Adipose tissue (tissue), 3 donors: Measurements from ENCODE around the gene GNAL. TPM values are rescaled to one million over a fixed set of nuclear protein-coding genes. Genes with fewer than 3 reads are reported as not detected.

ENCODE experiments used
- H3K27ac ChIP-seq: one replicate; pipeline ENCODE4 v1.5.1; 2013; ENCODE audit warnings: low read depth, low read length
- whole genome bisulfite sequencing, 3 donors: extraction: QIAGEN DNeasy Blood & Tissue Kit; methylation state at CpG; one replicate each; pipeline ENCODE4 v1.1.7; 2013; 5-methylcytosine and 5-hydroxymethylcytosine counted together
- polyA plus RNA-seq, 3 donors: library from polyadenylated mRNA; stranded (reverse); fragments of 200-250 nt; gene quantifications; one replicate each; pipeline ENCODE4 v1.2.3, GENCODE V29; 2013
- donor health status: healthy with polysubstance abuse.
- donor health status: Bipolar disorder and iron deficiency.
- donor health status: healthy.

The GNAL gene
- polyA plus RNA-seq, 3 donors: 1.2 to 2.7 (median 2.4) TPM

- 47 to 67% (median 65%) methylated on average over 7 of the region's 7 CpGs for WGBS, 3 donors
- no peak overlapping the region for H3K27ac ChIP-seq
Observed at GRCh38 chr18:11789716-11790510, 100.8 kb downstream of the GNAL start.

DNA sequence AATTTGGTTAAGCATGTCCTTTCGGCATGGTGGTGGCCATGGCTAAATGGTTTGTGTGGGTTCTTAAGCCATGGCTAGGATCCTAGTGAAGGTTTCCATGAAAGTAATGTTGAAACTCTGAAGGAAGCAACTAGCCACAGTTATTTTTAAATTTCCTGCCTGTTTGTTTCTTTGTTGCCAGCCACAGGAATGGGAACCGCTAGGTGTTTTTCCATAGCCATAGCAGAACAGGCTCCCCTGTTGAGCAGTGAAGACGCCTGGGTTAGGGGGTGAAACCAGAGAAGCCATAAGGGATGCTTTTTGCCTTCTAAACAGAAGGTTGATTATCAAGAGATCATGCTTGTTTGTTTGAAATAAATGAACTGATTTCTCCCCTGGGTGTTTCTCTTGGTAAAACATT, 102.1 kb downstream of the GNAL start:
- H3K27ac ChIP-seq: no peak overlapping the region
- 63 to 72% (median 69%) methylated on average over 3 of the region's 3 CpGs for WGBS, 3 donors

DNA sequence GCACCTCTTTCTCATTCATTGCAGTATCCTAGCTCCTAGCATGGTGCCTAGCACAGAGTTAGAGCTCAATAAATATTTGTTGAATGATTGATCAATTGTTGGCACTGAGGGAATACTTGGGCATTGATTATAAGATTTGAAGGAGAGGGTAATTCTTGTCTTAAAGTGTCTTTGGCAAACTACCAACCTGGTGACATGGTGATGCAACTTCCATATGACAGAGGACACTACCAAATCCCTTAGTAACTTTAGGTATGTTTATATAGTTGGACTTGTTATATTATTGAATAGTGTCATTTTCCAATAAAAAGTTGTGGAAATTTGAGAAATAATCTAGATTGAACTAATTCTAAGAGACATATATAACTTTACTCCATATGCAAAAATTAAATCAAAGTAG, 103.6 kb downstream of the GNAL start:
- H3K27ac ChIP-seq: no peak overlapping the region

DNA sequence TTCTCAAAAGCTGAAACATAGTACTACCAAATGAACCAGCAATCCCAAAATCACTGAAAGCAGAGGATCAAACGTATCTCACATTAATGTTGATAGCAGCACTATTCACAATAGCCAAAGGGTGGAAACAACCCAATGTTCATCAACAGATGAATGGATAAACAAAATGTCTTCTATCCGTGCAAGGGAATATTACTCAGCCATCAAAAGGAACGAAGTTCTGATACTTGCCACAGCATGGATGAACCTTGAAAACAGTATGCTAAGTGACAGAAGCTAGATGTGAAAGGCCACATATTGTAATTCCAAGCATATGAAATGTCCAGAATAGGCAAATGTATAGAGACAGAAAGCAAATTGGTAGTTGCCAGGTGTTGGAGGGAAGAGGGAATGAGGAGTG, 105.1 kb downstream of the GNAL start:
- WGBS, 3 donors: 89 to 97% (median 90%) methylated on average over 3 of the region's 3 CpGs
- no peak overlapping the region for H3K27ac ChIP-seq

- WGBS, 3 donors: 82 to 92% (median 92%) methylated on average over 6 of the region's 6 CpGs
- no peak overlapping the region for H3K27ac ChIP-seq
Observed at GRCh38 chr18:11795916-11796315, 106.9 kb downstream of the GNAL start.

- H3K27ac ChIP-seq: no peak overlapping the region
- WGBS, 3 donors: 33 to 61% (median 48%) methylated on average over 1 of the region's 1 CpG
Observed at GRCh38 chr18:11798271-11798670, 109.2 kb downstream of the GNAL start.

DNA sequence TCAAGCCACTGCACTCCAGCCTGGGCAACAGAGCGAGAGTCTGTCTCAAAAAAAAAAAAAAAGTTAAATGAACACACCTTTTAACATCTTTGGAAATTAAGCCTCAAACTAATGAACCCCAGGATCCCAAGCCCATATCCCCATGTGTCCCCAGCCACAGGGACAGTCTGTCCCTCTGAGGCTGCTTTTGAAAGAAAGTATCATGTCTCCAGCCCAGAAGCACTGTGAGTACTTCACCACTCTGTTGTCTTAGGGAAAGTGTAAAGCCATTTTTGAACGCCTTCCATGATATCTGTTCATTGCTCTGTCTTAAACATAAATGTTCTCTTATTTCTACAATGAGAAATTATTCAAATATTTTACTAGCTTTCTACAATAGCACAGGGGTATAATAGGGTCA, 110.0 kb downstream of the GNAL start:
- 75 to 93% (median 91%) methylated on average over 2 of the region's 2 CpGs for WGBS, 3 donors
- H3K27ac ChIP-seq: no peak overlapping the region

- H3K27ac ChIP-seq: no peak overlapping the region
- 82 to 83% (median 83%) methylated on average over 5 of the region's 5 CpGs for whole genome bisulfite sequencing, 3 donors
Observed at GRCh38 chr18:11800566-11801334, 111.7 kb downstream of the GNAL start.

- 76 to 88% (median 85%) methylated on average over 4 of the region's 4 CpGs for WGBS, 3 donors
- no peak overlapping the region for H3K27ac ChIP-seq
Observed at GRCh38 chr18:11801573-11801972, 112.5 kb downstream of the GNAL start.

DNA sequence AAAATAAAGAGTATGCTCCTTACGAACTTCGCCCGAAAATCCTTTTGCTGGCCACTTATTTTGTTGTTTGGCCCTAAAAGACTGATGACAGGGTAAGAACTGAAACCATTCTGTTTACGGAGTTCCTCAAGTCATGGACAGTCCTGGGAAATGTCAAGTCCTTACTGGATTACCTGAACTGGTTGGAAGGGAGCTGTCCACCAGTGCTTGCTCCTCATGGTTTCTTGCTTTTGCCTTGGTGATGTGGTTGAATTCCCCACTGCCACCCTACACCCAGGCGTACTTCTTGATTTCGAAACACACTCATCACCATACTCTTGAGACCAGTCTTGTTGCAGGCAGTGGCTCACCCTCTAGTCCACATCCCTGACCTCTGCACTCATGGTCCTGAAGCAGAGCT, 113.1 kb downstream of the GNAL start:
- 90 to 92% (median 92%) methylated on average over 6 of the region's 6 CpGs for WGBS, 3 donors

GRCh38 chr18:11802586-11802985, 113.5 kb downstream of the GNAL start:
- 88 to 93% (median 93%) methylated on average over 10 of the region's 10 CpGs for WGBS, 3 donors
- no peak overlapping the region for H3K27ac ChIP-seq

More for the DNA sequence above, 113.1 kb downstream of the GNAL start:
- H3K27ac ChIP-seq: no peak overlapping the region

DNA sequence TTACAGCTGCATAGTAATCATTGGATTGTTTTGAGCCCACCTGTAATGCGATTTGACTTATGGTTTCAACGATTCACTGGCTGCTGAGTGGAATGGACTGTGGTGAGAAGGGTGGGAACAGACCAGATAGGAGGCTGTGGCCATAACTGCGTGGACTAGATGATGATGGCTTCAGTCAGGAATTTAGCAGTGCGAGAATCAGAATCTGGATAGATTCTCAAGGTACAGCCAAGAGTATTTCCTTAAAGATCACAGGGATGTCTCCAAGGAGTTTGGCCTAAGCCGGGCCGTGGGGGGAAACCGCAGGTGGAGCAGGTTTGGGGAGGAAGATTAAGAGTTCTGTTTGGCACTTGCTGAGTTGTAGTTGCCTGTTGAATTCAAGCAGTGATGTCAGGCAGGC, 118.2 kb downstream of the GNAL start:
- 81 to 89% (median 89%) methylated on average over 7 of the region's 7 CpGs for WGBS, 3 donors
- H3K27ac ChIP-seq: no peak overlapping the region

GRCh38 chr18:11808001-11808855, 119.2 kb downstream of the GNAL start:
- no peak overlapping the region for H3K27ac ChIP-seq
- 64 to 73% (median 68%) methylated on average over 11 of the region's 11 CpGs for WGBS, 3 donors

GRCh38 chr18:11809895-11810294, 120.8 kb downstream of the GNAL start:
- H3K27ac ChIP-seq: no peak overlapping the region
- 92 to 93% (median 93%) methylated on average over 6 of the region's 6 CpGs for WGBS, 3 donors

- WGBS, 3 donors: 82 to 95% (median 89%) methylated on average over 3 of the region's 3 CpGs
- no peak overlapping the region for H3K27ac ChIP-seq
Observed at GRCh38 chr18:11810379-11810778, 121.3 kb downstream of the GNAL start.

DNA sequence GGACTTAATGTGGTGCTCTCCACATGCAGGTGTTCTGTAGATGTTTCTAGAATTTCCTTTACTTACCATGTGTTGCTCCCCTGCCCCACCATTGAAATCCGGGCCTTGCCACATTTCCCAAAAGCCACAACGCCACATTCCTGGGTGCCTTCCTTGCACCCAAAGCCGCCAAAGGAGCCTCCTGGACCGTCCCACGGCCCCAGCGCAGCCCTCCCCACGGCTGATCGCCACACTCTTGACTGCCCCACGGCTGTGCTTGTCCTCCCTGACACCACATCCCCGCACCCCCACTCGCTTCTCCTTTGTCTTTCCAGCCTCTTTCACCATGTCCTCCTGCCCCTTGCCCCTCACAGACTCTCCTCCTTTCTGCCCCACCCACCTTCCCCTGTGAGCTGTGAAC, 121.9 kb downstream of the GNAL start:
- 89 to 94% (median 92%) methylated on average over 11 of the region's 11 CpGs for WGBS, 3 donors
- no peak overlapping the region for H3K27ac ChIP-seq

GRCh38 chr18:11817229-11817628, 128.2 kb downstream of the GNAL start:
- H3K27ac ChIP-seq: no peak overlapping the region
- 56 to 81% (median 74%) methylated on average over 6 of the region's 6 CpGs for WGBS, 3 donors

- H3K27ac ChIP-seq: no peak overlapping the region
- WGBS, 3 donors: 75 to 85% (median 79%) methylated on average over 17 of the region's 17 CpGs
Observed at GRCh38 chr18:11818486-11819203, 129.6 kb downstream of the GNAL start.
